ENCODE results near the gene TRAPPC14.

Gene TRAPPC14

DNA sequence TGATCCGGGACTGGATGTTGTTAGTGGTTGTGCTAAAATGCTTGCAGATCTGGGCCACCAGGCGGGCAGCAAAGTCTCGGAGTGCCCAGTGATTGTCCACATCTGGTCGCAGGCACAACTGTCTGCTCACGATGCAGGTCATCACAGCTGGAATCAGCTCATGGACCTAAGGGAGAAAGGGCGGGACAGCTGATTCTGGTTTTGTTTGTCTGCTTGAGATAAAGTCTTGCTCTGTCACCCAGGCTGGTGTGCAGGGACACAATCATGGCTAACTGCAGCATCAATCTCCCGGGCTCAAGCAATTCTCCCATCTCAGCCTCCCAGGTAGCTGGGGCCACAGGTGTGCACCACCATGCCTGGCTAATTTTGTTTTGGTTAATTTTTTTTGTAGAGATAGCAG, 47.4 kb downstream of the TRAPPC14 start:
- Mint-ChIP-seq H3K36me3 (ENCODE audit: low read depth) (peaks cover 18% of the 10 kb centered on the region), H3K27ac (no peak overlapping the region), H3K27me3 (no peaks in the 10 kb centered on the region), H3K4me1 (no peaks in the 10 kb centered on the region), H3K4me3 (no peak overlapping the region), H3K9me3 (no peaks in the 10 kb centered on the region)
- ATAC-seq, result no peak
- no peak for DNase-seq

DNA sequence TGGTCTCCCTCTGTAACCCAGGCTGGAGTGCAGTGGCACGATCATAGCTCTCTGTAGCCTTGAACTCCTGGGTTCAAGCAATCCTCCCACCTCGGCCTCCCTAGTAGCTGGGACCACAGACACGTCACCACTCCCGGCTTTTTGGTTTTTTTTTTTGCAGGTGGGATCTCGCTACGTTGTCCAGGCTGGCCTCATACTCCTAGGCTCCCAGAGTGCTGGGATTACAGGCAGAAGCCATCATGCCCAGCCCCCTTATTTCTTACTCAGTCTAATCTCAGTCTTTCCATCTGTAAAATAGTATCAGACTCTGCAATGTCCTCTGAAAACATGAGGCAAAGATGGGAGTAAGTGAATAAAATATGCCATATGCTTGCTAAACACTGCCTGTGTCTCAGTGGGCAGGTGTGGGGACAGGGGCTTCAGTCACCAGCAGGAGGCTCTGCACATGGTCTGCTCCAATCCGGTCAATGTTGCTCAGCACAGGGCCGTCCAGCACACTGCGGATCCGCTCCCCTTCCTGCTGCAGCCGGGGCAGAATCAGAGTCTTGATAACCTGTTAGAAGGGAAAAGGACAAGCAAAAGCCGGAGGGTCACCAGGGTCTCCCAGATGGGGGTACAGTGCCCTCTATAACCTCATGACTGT, 48.9 kb downstream of the TRAPPC14 start:
- Mint-ChIP-seq H3K27ac (no peak overlapping the region), H3K36me3 (ENCODE audit: low read depth) (peaks cover 18% of the 10 kb centered on the region), H3K27me3 (no peaks in the 10 kb centered on the region), H3K4me1 (no peaks in the 10 kb centered on the region), H3K9me3 (no peaks in the 10 kb centered on the region), H3K4me3 (no peak overlapping the region)
- no peak for ATAC-seq
- no peak for DNase-seq

DNA sequence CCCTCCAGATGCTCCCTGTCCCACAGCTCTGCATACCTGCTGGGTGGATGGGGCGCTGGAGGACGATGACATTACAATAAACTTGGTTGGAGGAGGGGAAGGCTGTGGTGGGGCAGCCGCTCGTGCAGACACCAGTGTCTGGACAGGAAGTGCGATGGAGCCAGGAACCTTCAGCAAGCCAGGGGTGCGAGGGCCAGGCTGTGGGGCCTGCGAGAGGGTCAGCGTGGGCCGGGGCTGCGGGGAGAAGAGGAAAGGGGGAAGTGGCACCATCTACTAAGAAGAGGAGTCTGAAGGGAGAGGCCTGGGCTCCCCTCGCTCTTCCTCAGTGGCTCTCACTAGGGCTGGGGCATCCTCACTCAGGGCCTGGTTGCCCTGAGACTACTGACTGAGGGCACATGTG, 50.6 kb downstream of the TRAPPC14 start:
- H3K4me3 Mint-ChIP-seq, result no peak overlapping the region
- DNase-seq (no peak), ATAC-seq (no peak)
- H3K27me3 Mint-ChIP-seq, result no peaks in the 10 kb centered on the region
- no peaks in the 10 kb centered on the region for H3K9me3 Mint-ChIP-seq
- H3K36me3 Mint-ChIP-seq (ENCODE audit: low read depth), result peaks cover 20% of the 10 kb centered on the region
- no peaks in the 10 kb centered on the region for H3K4me1 Mint-ChIP-seq
- no peak overlapping the region for H3K27ac Mint-ChIP-seq

DNA sequence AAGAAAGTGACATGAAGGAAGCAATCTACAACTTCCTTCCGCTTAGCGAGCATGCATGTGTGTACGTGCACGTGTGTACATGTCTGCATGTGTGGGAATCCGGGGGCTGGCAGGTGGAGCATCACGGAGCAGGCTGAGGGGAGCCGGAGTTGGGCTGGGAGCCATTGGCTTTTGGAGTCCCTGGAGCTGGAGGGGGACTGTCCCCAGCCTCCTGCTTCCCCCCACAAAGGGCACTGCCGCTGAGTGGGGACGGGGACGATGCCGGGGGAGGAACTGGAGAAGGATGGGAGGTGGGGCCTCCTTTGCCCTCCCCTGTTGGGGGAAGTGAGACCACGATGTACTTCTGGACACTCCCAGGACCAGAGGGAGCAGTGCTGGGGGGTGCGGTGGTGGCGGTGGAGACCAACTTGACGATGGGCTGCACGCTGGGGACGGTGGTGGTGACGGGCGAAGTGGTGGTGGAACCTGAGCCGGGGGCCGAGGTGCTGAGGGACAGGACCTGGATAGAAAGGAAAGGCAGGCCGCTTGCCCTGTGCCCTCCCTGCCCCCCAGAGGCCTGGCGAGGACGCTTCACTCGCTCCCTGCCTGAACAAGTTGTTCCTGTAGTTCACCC, 51.3 kb downstream of the TRAPPC14 start:
- DNase-seq (no peak), ATAC-seq (no peak)
- Mint-ChIP-seq H3K36me3 (ENCODE audit: low read depth) (peaks cover 20% of the 10 kb centered on the region), H3K9me3 (no peaks in the 10 kb centered on the region), H3K27me3 (no peaks in the 10 kb centered on the region), H3K4me1 (peaks cover 5% of the 10 kb centered on the region), H3K4me3 (no peak overlapping the region), H3K27ac (no peak overlapping the region)

DNA sequence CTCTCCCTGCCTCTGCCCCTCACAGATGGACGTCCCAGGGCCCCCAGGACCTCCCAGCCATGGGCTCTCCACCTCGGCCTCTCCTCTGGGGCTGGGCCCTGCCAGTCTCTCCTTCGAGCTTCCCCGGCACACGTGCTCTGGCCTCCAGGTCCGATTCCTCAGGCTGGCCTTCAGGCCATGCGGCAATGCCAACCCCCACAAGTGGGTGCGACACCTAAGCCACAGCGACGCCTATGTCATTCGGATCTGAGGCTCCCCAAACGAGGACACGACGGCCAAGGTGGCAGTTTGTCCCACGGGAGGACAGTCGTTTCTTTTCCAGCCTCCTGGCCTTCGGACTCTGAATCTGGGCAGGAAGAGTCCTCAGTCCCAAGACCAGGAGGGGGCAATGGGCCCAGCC, 51.9 kb downstream of the TRAPPC14 start:
- Mint-ChIP-seq H3K27ac (no peak overlapping the region), H3K9me3 (no peaks in the 10 kb centered on the region), H3K4me3 (no peak overlapping the region), H3K27me3 (no peaks in the 10 kb centered on the region), H3K4me1 (peaks cover 5% of the 10 kb centered on the region), H3K36me3 (ENCODE audit: low read depth) (peaks cover 20% of the 10 kb centered on the region)
- DNase-seq (no peak), ATAC-seq (no peak)

DNA sequence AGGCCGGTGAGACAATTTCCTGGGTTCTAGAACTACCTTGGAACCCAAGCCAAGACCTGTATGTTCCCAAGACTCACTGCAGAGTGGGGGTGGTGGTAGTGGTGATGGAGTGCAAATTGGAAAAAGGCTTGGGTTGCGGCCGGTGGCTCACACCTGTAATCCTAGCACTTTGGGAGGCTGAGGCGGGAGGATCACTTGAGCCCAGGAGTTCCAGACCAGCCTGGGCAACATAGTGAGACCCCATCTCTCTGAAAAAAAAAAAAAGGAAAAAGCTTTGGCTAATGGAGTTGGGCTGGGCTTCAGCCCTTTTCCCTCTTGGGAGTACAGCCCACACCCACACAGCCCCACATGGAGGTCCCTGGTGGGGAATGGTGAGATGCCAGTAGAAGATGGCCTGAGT, 53.0 kb downstream of the TRAPPC14 start:
- Mint-ChIP-seq H3K4me3 (no peak overlapping the region), H3K27me3 (peaks cover 2% of the 10 kb centered on the region), H3K36me3 (ENCODE audit: low read depth) (peaks cover 19% of the 10 kb centered on the region), H3K9me3 (no peaks in the 10 kb centered on the region), H3K4me1 (peaks cover 9% of the 10 kb centered on the region), H3K27ac (no peak overlapping the region)
- no peak for ATAC-seq
- no peak for DNase-seq
